ENCODE measurements around the gene FARP1.

- TF ChIP-seq, protein P1, sequence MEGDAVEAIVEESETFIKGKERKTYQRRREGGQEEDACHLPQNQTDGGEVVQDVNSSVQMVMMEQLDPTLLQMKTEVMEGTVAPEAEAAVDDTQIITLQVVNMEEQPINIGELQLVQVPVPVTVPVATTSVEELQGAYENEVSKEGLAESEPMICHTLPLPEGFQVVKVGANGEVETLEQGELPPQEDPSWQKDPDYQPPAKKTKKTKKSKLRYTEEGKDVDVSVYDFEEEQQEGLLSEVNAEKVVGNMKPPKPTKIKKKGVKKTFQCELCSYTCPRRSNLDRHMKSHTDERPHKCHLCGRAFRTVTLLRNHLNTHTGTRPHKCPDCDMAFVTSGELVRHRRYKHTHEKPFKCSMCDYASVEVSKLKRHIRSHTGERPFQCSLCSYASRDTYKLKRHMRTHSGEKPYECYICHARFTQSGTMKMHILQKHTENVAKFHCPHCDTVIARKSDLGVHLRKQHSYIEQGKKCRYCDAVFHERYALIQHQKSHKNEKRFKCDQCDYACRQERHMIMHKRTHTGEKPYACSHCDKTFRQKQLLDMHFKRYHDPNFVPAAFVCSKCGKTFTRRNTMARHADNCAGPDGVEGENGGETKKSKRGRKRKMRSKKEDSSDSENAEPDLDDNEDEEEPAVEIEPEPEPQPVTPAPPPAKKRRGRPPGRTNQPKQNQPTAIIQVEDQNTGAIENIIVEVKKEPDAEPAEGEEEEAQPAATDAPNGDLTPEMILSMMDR (IDR thresholded peaks at IDR 0.05), result no peak
- TF ChIP-seq ESRRA (CRISPR knock-in tag; IDR thresholded peaks at IDR 0.05; ENCODE audit: borderline replicate concordance), result no peak
- TF ChIP-seq, protein P2, sequence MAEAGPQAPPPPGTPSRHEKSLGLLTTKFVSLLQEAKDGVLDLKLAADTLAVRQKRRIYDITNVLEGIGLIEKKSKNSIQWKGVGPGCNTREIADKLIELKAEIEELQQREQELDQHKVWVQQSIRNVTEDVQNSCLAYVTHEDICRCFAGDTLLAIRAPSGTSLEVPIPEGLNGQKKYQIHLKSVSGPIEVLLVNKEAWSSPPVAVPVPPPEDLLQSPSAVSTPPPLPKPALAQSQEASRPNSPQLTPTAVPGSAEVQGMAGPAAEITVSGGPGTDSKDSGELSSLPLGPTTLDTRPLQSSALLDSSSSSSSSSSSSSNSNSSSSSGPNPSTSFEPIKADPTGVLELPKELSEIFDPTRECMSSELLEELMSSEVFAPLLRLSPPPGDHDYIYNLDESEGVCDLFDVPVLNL (CRISPR knock-in tag; IDR thresholded peaks at IDR 0.05; ENCODE audit: borderline replicate concordance, low read depth), result no peak
- no peak for TF ChIP-seq ZNF232 (CRISPR knock-in tag; IDR thresholded peaks at IDR 0.05)
- no peak for TF ChIP-seq ETV6 (CRISPR knock-in tag; IDR thresholded peaks at IDR 0.05)
- no peak for TF ChIP-seq SP1 (CRISPR knock-in tag; conservative IDR thresholded peaks at IDR 0.05)
- TF ChIP-seq ATF2 (CRISPR knock-in tag; IDR thresholded peaks at IDR 0.05; ENCODE audit: borderline replicate concordance, low read depth), result no peak
- no peak for TF ChIP-seq CBFB (CRISPR knock-in tag; IDR thresholded peaks at IDR 0.05; ENCODE audit: low read depth)
- TF ChIP-seq ATF3 (CRISPR knock-in tag; conservative IDR thresholded peaks at IDR 0.05), result no peak
- no peak for TF ChIP-seq ATF1 (CRISPR knock-in tag; IDR thresholded peaks at IDR 0.05)
- no peak for TF ChIP-seq E2F1 (CRISPR knock-in tag; IDR thresholded peaks at IDR 0.05)
- no peak for TF ChIP-seq FOXJ3 (CRISPR knock-in tag; IDR thresholded peaks at IDR 0.05; ENCODE audit: borderline replicate concordance)
- no peak for TF ChIP-seq GTF2I (CRISPR knock-in tag; conservative IDR thresholded peaks at IDR 0.05)
These were observed 150.2 kb downstream of the FARP1 start for GRCh38 chr13:98293103-98293502.

Measured in WTC11 (cell line).